Mammary epithelial cell (primary cell): Measurements from ENCODE around the gene CERCAM.

Experiments
- EZH2 ChIP-seq: IDR thresholded peaks from 2 replicates; pipeline ENCODE4 v1.6.1; 2012; ENCODE audit warnings: low read length, inconsistent platforms, borderline replicate concordance
- TF ChIP-seq, protein P1 (sequence below), 2 donors: IDR thresholded peaks in 1 of 2; conservative IDR thresholded peaks in 1 of 2; 2 replicates each; pipeline ENCODE4 v1.5.1; 2011 to 2012; ENCODE audit warnings: inconsistent platforms in 2 of 2, low read length in 2 of 2, mild to moderate bottlenecking in 2 of 2, control low read depth in 1 of 2, low read depth in 1 of 2; ENCODE audit not compliant: insufficient read depth in 1 of 2; ENCODE audit errors: extremely low read depth in 1 of 2

DNA sequence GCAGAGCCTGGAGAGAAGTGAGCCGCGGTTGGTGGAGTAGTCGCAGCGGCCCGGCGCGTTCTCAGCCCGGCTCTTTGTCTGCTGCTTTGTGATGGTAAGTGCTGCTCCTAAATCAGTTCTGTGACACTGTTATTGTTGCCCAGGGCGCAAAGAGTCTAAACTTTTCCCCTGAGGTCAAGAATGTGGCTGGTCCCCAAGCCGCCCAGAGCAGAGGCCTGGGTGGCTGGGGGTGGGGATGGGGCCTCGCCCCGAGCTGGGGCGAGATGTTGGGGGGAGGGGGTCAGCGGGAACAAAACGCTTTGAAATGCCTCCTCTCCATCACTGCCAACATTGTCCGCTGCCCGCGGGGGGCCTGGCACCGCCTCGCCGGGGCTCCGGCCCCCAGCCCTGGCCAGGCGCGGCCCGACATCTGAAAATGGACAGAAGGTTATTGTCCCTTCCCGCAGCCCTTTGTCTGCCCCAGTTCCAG lies 11.7 kb upstream of the CERCAM start:
- TF ChIP-seq, protein P1, sequence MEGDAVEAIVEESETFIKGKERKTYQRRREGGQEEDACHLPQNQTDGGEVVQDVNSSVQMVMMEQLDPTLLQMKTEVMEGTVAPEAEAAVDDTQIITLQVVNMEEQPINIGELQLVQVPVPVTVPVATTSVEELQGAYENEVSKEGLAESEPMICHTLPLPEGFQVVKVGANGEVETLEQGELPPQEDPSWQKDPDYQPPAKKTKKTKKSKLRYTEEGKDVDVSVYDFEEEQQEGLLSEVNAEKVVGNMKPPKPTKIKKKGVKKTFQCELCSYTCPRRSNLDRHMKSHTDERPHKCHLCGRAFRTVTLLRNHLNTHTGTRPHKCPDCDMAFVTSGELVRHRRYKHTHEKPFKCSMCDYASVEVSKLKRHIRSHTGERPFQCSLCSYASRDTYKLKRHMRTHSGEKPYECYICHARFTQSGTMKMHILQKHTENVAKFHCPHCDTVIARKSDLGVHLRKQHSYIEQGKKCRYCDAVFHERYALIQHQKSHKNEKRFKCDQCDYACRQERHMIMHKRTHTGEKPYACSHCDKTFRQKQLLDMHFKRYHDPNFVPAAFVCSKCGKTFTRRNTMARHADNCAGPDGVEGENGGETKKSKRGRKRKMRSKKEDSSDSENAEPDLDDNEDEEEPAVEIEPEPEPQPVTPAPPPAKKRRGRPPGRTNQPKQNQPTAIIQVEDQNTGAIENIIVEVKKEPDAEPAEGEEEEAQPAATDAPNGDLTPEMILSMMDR (conservative IDR thresholded peaks at IDR 0.05 in 1 of 2, IDR thresholded peaks at IDR 0.05 in 1 of 2; ENCODE audit: extremely low read depth in 1 of 2, insufficient read depth in 1 of 2, low read depth in 1 of 2, low read length in 2 of 2) = no peak
- no peak for TF ChIP-seq EZH2
